GM12878 (cell line): ENCODE measurements around the gene ABCA2.

Experiments
- JUND ChIP-seq: IDR thresholded peaks from 2 replicates; pipeline ENCODE4 v1.6.1; 2012; ENCODE audit warnings: low read depth, mild to moderate bottlenecking, low read length, improper control_type of control experiment, moderate library complexity
- NFXL1 ChIP-seq: fragments of 450-650 bp; IDR thresholded peaks from 2 replicates; pipeline ENCODE4 v1.6.1; 2017; ENCODE audit warnings: antibody characterized with exemption, mild to moderate bottlenecking, borderline replicate concordance
- POLR2A ChIP-seq: IDR thresholded peaks from 2 replicates; pipeline ENCODE4 v1.6.1; 2011; ENCODE audit warnings: low read depth, mild to moderate bottlenecking, low read length
- SREBF2 ChIP-seq: IDR thresholded peaks from 2 replicates; pipeline ENCODE4 v1.6.1; 2012; ENCODE audit warnings: mild to moderate bottlenecking, low read length
- ZNF274 ChIP-seq: IDR thresholded peaks from one replicate; pipeline ENCODE4 v1.8.0; 2011; ENCODE audit not compliant: insufficient read length, insufficient read depth
- TF ChIP-seq, protein P1 (sequence below), 3 experiments: IDR thresholded peaks in 2 of 3; conservative IDR thresholded peaks in 1 of 3; 2 replicates each; pipeline ENCODE4 v1.5.1; 2011; ENCODE audit warnings: low read depth in 3 of 3, low read length in 3 of 3, mild to moderate bottlenecking in 3 of 3, control low read depth in 2 of 3, moderate library complexity in 2 of 3, inconsistent platforms in 1 of 3, mixed read lengths in 1 of 3; ENCODE audit not compliant: control insufficient read depth in 2 of 3, insufficient read depth in 1 of 3; ENCODE audit errors: extremely low read depth in 1 of 3
- TF ChIP-seq, protein P2 (sequence below): fragments of 450-650 bp; IDR thresholded peaks from 2 replicates; pipeline ENCODE4 v1.6.1; 2014; ENCODE audit warnings: mild to moderate bottlenecking

DNA sequence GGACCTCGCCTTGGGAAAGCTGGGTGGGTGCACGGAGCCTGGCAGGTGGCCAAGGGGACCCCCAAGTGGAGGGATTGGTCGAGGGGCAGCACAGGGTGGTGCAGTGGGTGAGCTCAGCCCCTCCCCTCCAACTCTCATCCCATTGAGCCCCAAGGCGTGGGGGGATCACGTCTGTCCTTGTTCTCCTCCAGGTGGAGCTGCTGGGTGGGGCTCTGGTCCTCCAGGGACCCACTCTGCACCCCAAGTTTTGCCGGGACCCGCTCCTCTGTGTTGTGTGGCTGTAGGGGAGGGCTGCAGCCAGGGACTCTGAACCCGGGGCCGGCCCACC, 7.4 kb upstream of the ABCA2 start:
- TF ChIP-seq POLR2A: no peak
- TF ChIP-seq, protein P1, sequence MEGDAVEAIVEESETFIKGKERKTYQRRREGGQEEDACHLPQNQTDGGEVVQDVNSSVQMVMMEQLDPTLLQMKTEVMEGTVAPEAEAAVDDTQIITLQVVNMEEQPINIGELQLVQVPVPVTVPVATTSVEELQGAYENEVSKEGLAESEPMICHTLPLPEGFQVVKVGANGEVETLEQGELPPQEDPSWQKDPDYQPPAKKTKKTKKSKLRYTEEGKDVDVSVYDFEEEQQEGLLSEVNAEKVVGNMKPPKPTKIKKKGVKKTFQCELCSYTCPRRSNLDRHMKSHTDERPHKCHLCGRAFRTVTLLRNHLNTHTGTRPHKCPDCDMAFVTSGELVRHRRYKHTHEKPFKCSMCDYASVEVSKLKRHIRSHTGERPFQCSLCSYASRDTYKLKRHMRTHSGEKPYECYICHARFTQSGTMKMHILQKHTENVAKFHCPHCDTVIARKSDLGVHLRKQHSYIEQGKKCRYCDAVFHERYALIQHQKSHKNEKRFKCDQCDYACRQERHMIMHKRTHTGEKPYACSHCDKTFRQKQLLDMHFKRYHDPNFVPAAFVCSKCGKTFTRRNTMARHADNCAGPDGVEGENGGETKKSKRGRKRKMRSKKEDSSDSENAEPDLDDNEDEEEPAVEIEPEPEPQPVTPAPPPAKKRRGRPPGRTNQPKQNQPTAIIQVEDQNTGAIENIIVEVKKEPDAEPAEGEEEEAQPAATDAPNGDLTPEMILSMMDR (IDR thresholded peaks at IDR 0.05 in 2 of 3, conservative IDR thresholded peaks at IDR 0.05 in 1 of 3; ENCODE audit: control insufficient read depth in 2 of 3, extremely low read depth in 1 of 3, insufficient read depth in 1 of 3, low read depth in 3 of 3, low read length in 3 of 3): no peak
- TF ChIP-seq NFXL1: no peak
- no peak for TF ChIP-seq JUND
- no peak for TF ChIP-seq ZNF274
- TF ChIP-seq SREBF2: no peak
- TF ChIP-seq, protein P2, sequence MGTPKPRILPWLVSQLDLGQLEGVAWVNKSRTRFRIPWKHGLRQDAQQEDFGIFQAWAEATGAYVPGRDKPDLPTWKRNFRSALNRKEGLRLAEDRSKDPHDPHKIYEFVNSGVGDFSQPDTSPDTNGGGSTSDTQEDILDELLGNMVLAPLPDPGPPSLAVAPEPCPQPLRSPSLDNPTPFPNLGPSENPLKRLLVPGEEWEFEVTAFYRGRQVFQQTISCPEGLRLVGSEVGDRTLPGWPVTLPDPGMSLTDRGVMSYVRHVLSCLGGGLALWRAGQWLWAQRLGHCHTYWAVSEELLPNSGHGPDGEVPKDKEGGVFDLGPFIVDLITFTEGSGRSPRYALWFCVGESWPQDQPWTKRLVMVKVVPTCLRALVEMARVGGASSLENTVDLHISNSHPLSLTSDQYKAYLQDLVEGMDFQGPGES: no peak
